GM19395 (cell line): ENCODE measurements around the gene SSBP3.

ENCODE experiments used
- ATAC-seq: cut with Tn5 transposase; IDR thresholded peaks from one replicate; pipeline ENCODE4 v1.9.1; 2021; ENCODE audit warnings: mild to moderate bottlenecking, moderate library complexity; ENCODE audit not compliant: unreplicated experiment

Gene SSBP3

GRCh38 chr1:54410359-54410758, 4.2 kb upstream of the SSBP3 start:
- ATAC-seq = no peak

- peak; percentile 50 for ATAC-seq
These were observed 3.3 kb upstream of the SSBP3 start for GRCh38 chr1:54409156-54410142.

GRCh38 chr1:54408147-54409066, 2.2 kb upstream of the SSBP3 start:
- no peak for ATAC-seq

GRCh38 chr1:54407404-54408146, 1.4 kb upstream of the SSBP3 start:
- ATAC-seq = peak; percentile 44

- no peak for ATAC-seq
These were observed 885 bp upstream of the SSBP3 start for GRCh38 chr1:54407154-54407403.

- no peak for ATAC-seq
These were observed 298 bp downstream of the SSBP3 start for GRCh38 chr1:54405898-54406293.

- ATAC-seq = no peak
These were observed 976 bp downstream of the SSBP3 start for GRCh38 chr1:54404939-54405897.

- no peak for ATAC-seq
These were observed 1.9 kb downstream of the SSBP3 start for GRCh38 chr1:54404263-54404662.

GRCh38 chr1:54403808-54404261, 2.4 kb downstream of the SSBP3 start:
- ATAC-seq = no peak

- ATAC-seq = no peak
These were observed 2.8 kb downstream of the SSBP3 start for GRCh38 chr1:54403405-54403804.

- no peak for ATAC-seq
These were observed 3.3 kb downstream of the SSBP3 start for GRCh38 chr1:54402896-54403295.

- no peak for ATAC-seq
These were observed 4.4 kb downstream of the SSBP3 start for GRCh38 chr1:54401799-54402198.

GRCh38 chr1:54400329-54400728, 5.9 kb downstream of the SSBP3 start:
- no peak for ATAC-seq

- no peak for ATAC-seq
These were observed 6.4 kb downstream of the SSBP3 start for GRCh38 chr1:54399765-54400164.

- ATAC-seq = no peak
These were observed 7.1 kb downstream of the SSBP3 start for GRCh38 chr1:54398963-54399528.

- ATAC-seq = no peak
These were observed 8.2 kb downstream of the SSBP3 start for GRCh38 chr1:54397980-54398379.

- ATAC-seq = no peak
These were observed 9.1 kb downstream of the SSBP3 start for GRCh38 chr1:54397090-54397591.

GRCh38 chr1:54396261-54396933, 9.8 kb downstream of the SSBP3 start:
- no peak for ATAC-seq
